WTC11 (cell line): Measurements from ENCODE around the gene NT5C3B.

Source experiments
- SP1 ChIP-seq: sonication (generic); formaldehyde crosslinking; conservative IDR thresholded peaks from 2 replicates; pipeline ENCODE4 v1.8.1; 2022; ENCODE audit warnings: missing genetic modification reagents
- ZNF121 ChIP-seq: sonication (generic); formaldehyde crosslinking; IDR thresholded peaks from 2 replicates; pipeline ENCODE4 v1.8.0; 2023; ENCODE audit warnings: missing genetic modification reagents
- TF ChIP-seq, protein P1 (sequence below): fragments of 200-600 bp; IDR thresholded peaks from 2 replicates; pipeline ENCODE4 v1.8.0; 2022; ENCODE audit warnings: antibody characterized with exemption
- TF ChIP-seq, protein P2 (sequence below): sonication (generic); formaldehyde crosslinking; IDR thresholded peaks from 2 replicates; pipeline ENCODE4 v1.8.0; 2023; ENCODE audit warnings: missing genetic modification reagents
- TF ChIP-seq, protein P3 (sequence below): sonication (generic); formaldehyde crosslinking; IDR thresholded peaks from 2 replicates; pipeline ENCODE4 v1.8.0; 2022; ENCODE audit warnings: missing genetic modification reagents
- TF ChIP-seq, protein P4 (sequence below): sonication (generic); formaldehyde crosslinking; IDR thresholded peaks from 2 replicates; pipeline ENCODE4 v1.8.1; 2022; ENCODE audit warnings: low read depth, mild to moderate bottlenecking, moderate library complexity, missing genetic modification reagents, borderline replicate concordance

DNA sequence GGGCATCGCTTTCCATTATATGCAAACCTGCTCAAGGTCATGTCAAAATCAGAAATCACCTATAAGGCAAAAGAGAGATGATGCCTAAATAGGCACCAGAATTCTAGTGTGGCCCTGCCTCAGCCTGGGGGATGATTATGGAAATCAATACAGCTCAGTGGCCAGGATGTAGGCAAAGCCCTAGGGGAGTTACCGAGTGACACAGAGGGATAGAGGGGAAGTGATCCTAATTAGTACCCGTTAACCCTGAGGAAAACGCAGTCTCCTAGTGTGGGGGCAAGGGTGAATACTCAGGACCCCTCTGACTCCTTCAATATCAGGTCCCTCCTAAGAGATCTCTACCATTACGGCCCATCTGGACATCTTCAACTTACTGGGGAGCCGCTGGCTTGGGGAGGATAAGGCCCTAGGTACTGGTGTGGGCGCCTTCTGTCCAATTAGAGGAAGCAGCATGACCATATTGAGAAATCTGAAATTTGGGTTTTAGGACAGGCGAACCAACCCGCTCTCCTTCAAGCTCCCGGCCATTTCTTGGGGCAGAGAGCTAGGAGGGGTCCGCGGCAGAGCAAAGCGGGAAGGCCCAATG lies 725 bp downstream of the NT5C3B start:
- TF ChIP-seq, protein P1, sequence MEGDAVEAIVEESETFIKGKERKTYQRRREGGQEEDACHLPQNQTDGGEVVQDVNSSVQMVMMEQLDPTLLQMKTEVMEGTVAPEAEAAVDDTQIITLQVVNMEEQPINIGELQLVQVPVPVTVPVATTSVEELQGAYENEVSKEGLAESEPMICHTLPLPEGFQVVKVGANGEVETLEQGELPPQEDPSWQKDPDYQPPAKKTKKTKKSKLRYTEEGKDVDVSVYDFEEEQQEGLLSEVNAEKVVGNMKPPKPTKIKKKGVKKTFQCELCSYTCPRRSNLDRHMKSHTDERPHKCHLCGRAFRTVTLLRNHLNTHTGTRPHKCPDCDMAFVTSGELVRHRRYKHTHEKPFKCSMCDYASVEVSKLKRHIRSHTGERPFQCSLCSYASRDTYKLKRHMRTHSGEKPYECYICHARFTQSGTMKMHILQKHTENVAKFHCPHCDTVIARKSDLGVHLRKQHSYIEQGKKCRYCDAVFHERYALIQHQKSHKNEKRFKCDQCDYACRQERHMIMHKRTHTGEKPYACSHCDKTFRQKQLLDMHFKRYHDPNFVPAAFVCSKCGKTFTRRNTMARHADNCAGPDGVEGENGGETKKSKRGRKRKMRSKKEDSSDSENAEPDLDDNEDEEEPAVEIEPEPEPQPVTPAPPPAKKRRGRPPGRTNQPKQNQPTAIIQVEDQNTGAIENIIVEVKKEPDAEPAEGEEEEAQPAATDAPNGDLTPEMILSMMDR: no peak
- no peak for TF ChIP-seq SP1
- TF ChIP-seq, protein P2, sequence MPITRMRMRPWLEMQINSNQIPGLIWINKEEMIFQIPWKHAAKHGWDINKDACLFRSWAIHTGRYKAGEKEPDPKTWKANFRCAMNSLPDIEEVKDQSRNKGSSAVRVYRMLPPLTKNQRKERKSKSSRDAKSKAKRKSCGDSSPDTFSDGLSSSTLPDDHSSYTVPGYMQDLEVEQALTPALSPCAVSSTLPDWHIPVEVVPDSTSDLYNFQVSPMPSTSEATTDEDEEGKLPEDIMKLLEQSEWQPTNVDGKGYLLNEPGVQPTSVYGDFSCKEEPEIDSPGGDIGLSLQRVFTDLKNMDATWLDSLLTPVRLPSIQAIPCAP (CRISPR knock-in tag): no peak
- TF ChIP-seq, protein P3, sequence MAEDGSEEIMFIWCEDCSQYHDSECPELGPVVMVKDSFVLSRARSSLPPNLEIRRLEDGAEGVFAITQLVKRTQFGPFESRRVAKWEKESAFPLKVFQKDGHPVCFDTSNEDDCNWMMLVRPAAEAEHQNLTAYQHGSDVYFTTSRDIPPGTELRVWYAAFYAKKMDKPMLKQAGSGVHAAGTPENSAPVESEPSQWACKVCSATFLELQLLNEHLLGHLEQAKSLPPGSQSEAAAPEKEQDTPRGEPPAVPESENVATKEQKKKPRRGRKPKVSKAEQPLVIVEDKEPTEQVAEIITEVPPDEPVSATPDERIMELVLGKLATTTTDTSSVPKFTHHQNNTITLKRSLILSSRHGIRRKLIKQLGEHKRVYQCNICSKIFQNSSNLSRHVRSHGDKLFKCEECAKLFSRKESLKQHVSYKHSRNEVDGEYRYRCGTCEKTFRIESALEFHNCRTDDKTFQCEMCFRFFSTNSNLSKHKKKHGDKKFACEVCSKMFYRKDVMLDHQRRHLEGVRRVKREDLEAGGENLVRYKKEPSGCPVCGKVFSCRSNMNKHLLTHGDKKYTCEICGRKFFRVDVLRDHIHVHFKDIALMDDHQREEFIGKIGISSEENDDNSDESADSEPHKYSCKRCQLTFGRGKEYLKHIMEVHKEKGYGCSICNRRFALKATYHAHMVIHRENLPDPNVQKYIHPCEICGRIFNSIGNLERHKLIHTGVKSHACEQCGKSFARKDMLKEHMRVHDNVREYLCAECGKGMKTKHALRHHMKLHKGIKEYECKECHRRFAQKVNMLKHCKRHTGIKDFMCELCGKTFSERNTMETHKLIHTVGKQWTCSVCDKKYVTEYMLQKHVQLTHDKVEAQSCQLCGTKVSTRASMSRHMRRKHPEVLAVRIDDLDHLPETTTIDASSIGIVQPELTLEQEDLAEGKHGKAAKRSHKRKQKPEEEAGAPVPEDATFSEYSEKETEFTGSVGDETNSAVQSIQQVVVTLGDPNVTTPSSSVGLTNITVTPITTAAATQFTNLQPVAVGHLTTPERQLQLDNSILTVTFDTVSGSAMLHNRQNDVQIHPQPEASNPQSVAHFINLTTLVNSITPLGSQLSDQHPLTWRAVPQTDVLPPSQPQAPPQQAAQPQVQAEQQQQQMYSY (CRISPR knock-in tag): no peak
- TF ChIP-seq, protein P4, sequence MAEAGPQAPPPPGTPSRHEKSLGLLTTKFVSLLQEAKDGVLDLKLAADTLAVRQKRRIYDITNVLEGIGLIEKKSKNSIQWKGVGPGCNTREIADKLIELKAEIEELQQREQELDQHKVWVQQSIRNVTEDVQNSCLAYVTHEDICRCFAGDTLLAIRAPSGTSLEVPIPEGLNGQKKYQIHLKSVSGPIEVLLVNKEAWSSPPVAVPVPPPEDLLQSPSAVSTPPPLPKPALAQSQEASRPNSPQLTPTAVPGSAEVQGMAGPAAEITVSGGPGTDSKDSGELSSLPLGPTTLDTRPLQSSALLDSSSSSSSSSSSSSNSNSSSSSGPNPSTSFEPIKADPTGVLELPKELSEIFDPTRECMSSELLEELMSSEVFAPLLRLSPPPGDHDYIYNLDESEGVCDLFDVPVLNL (CRISPR knock-in tag): no peak
- TF ChIP-seq ZNF121 (CRISPR knock-in tag): no peak
